Central memory CD4-positive, alpha-beta T cell (primary cell): Measurements from ENCODE around the gene ACTR5.
"Not testable (repeated sequence)": the region's sequence is repeated elsewhere in the genome, so short reads cannot be mapped to it uniquely, and the experiment has no call there.

Experiments
- DNase-seq: peaks from one replicate; pipeline ENCODE4 v3.0.0; 2022

Gene ACTR5

DNA sequence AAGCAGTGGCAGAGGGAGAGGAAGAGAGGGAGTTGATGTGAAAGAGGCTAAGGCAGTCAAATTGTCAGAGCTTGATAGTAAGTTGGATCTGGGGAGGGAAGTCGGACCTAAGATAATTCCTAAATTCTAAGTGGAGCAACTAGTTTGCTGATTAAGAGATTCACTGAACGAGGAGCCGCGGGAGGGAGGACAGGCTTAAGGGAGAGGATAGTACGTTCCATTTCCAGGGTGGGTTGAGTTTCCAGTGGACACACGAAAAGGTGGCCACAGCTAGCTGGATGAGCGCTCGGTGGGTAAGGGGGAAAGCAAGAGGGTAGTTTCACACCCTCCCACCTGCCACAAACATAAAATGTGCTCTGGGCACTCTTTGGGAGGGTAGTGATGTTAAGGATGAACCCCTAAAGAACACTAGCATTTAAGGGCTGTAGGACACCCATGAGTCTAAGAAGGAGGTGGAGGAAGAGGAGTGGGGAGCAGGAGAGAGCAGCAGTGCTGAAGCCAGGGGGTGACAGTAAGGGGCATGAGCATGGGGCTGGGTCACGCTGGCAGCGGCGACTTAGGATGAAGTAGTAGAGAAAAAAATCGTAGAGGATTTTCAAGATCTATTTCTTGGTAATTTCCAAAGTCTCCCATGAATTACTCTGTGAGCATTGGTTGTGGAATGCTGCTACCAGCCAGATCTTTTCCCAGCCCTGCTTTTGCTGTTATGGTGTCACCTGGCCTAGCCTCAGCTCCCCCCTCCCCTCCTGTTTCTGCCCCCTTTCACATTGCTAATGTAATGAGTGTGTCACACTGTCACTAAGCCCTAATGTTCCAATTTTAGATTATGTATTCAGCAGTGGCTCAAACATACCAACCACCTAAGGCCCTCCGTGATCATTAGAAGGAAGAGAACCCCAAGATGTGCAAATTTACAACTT lies 21.4 kb downstream of the ACTR5 start:
- DNase-seq: no peak

DNA sequence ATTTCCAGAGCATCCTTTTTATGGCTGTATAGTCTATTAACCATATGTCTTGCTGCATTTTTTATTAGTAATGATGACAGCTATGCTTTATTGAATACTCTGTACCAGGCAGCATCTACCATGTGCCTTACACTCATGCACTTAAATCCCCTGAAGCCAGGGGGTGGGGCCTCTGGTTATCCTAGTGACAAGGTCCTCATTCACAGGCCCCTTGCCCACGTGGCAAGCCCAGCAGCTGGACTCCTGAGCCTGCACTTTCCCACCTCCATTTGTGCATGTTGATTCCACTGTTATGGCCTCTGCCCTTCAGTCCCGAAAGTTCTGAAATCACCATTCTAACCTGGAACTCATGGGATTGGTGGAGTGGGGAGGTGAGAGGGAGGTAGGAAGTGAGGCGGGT lies 22.3 kb downstream of the ACTR5 start:
- DNase-seq: no peak

DNA sequence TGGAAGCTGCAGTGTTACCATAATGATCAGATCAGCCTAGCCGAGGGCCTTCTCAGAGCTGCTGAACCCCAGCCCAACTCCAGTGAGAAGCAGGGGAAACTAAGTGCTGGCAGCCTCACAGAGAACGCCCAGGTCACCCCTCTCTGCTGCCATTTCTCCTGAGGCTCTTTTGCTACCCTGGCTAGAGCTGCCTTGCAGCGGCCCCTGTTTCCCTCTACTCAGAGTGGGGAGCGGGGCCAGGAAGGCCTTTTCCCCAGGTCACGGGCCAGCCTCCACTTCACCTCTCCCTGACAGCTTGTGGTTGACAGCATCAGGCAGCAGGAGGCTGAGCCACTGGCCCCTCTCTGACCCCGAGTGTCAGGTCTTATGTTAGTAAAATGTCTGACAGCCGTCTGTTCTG lies 22.7 kb downstream of the ACTR5 start:
- DNase-seq: no peak

DNA sequence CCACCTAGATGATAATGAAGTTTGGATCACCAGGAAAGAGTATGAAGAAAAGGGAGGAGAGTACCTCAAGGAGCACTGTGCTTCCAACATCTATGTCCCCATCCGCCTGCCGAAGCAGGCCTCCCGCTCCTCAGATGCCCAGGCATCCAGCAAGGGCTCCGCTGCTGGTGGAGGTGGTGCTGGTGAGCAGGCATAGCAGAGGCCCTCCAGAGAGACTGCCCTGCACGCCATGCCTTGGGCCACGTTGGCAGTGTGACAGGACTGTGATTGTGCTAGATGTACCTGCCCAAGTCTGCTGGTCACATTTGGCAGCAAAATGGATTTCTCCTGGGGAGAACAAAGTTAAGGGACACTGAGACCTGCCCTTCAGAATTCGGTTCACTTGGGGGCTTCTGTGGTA lies 23.4 kb downstream of the ACTR5 start:
- DNase-seq: no peak

DNA sequence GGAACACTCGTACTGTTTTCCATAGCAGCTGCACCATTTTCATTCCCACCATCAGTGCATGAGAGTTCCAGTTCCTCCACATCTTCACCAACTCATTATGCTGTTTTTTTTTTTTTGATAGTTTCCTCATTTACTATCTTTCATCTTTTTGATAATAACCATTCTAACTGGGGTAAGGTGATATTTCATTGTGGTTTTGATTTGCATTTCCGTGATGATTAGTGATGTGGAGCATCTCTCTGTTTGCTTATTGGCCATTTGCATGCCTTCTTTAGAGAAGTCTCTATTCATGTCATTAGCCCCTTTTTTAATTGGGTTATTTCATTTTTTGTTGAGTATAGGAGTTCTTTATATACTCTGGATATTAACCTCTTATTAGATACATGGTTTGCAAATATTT lies 25.9 kb downstream of the ACTR5 start:
- no peak for DNase-seq

DNA sequence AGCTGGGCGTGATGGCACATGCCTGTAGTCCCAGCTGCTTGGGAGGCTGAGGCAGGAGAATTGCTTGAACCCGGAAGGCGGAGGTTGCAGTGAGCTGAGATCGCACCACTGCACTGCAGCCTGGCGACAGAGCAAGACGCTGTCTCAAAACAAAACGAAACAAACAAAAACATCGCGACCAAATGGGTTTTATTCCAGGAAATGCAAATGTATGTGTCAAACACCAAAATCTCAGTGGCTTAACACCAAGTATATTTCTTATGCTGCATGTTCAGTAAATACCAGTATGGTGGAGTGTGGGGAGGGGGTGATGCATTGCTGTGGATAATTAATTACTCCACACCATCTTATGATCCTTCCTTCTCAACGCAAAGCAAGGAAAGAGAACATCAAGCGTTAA lies 28.1 kb downstream of the ACTR5 start:
- DNase-seq: no peak

DNA sequence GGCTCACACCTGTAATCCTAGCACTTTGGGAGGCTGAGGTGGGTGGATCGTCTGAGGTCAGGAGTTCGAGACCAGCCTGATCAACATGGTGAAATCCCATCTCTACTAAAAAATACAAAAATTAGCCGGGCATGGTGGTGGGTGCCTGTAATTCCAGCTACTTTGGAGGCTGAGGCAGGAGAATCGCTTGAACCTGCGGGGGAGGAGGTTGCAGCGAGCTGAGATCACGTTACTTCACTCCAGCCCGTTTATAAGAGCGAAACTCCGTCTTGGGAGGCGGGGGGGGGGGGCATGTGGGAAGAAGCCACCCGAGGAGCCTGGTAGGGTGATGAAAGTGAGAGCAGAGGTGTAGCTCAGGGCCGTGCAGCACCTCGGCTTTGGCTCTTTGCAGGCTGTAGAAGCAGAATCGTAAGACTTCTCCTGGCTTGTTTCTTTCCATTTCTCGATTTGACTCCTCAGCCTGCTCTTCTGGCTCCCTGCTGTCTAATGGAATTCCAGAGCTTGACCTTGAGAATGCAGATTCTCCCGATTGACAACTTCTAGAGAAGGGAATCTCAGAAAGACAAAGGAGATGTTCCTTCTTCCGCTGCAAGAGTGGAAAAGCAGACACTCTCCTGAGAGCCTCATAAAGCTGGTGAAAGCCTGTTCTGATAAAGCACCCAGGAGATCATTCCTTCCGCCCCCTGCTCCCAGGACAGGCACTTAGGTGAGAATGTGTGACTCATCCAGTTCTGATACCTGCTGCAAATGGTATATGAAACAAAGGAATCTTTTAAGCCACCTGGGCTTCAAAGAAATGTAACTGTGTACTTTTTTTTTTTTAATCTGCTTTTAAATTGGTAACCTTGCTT lies 31.2 kb downstream of the ACTR5 start:
- DNase-seq: no peak

DNA sequence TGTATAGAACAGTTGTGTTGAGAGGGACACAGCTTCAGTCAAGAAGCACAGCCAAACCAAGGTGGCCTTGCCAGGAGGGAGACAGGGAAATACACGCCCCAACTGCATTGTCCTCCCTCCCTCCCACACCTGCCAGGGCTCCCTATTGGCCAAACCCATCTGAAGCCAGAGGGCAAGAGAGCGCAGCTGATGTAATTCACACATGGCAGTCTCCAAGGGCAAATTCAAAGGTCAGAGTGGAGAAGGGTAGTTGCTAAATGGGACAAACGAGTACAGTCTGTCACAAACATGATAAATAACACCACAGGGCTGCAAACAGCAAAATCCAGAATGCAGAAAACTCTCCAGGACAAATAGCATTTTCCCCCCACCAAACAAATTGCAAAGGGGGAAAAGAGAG lies 34.0 kb downstream of the ACTR5 start:
- DNase-seq: no peak

DNA sequence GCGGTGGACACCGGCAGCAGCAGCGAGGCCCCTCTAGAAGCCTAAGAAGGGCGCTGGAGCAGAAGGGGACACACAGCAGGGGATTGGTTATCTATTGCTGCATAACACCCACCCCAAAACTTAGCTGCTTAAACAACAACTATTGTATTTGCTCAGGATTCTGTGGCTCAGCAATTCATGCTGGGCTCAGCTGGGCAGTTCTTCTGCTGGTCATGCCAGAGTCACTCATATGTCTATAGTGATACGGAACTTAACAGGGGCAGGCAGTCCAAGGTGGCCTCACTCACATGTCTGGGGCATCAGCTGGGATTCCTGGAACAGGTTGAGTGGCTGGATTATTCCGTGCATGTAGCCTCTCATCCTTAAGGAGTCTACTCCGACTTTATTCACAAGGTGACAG lies 39.6 kb downstream of the ACTR5 start:
- no peak for DNase-seq

DNA sequence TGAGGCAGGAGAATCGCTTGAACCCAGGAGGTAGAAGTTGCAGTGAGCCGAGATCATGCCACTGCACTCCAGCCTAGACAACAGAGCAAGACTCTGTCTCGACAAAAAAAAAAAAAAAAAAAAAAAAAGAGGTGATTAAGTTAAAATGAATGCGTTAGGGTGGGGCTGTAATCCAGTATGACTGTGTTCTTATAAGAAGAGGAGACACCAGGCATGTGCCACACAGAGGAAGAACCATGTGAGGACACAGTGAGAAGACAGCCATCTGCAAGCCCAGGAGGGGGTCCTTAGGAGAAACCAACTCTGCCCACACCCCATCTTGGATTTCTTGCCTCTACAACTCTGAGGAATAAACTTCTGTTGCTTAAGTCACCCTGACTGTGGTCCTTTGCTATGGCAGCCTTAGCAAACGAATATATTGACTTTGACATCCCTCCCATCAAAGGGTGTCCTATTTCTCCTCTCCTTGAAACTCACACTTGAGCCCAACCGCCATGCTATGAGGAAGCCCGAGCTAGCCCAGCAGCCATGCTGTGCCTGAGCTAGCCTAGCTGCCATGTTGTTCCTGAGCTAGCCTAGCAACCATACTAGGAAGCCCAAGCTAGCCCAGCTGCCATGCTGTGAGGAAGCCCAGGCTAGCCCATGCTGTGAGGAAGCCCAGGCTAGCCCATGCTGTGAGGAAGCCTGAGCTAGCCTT lies 41.4 kb downstream of the ACTR5 start:
- no peak for DNase-seq

DNA sequence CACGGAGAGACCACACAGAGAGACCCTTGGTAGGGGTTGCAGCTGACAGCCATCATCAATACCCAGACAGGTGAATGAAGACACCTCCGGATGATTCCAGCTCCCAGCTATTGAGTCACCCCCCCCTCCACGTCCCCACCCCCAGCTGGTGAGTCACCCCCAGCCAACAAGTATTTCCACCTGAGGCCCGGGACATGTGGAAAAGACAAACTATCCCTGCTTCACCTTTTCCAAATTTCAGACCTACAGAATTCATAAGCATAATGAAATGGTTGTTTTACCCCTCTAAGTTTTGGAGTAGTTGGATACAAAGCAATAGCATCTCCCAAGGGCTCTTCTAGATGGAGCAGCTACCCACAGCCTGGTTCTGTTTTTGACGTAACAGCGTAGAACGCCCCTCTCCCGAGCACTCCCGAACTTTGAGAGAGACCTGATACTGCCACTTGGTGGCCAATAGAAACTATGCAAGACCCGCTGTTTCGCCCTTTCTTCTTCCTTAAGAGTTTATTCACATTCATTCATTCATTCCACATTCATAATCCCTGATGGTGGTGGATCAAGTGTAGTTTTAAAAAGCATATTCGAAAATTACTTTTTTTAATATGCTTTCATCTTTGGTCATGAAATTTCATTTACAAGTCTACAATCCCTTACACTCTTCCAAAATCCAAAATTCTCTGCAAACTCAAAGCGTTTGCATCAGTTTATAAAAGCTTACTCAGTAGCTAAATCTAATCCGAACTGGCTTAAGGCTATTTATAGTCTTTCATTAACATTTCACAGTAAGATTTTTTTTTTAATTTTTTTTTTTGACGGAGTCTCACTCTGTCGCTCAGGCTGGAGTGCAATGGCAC lies 42.2 kb downstream of the ACTR5 start:
- peak; percentile 43 for DNase-seq

DNA sequence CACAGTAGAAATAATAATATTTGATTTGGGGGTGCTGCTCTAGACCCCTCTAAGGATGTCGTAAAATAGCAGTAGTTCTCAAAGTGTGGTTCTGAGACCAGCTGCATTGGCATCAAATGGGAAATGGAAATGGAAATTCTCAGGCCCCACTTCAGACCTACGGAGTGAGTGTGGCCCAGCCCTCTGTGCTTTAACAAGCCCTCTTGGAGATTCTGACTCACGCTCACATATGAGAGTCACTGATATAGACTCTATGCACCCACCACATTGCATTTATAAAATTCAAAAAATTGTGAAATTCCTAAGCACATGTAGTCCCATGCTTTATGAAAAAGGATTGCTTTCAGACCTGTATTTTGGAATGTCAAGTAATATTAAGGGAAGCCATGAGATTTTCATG lies 43.0 kb downstream of the ACTR5 start:
- DNase-seq: no peak

DNA sequence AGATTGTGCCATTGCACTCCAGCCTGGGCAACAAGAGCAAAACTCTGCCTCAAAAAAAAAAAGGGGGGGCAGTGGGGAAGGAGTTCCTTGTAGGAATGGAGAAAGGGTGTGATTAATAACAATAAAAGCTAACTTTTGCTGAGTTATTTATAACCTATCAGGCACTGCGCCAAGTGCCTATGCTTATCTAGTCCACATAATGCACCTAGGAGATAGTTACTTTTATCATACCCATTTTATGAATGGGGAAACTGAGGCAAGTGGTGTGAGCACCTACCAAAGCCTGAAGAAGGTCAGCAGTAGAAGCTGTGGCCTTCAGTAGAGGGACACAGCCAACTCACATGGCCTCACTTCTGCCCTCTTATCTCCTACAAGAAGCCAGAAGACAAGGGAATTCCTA lies 43.7 kb downstream of the ACTR5 start:
- DNase-seq: no peak

DNA sequence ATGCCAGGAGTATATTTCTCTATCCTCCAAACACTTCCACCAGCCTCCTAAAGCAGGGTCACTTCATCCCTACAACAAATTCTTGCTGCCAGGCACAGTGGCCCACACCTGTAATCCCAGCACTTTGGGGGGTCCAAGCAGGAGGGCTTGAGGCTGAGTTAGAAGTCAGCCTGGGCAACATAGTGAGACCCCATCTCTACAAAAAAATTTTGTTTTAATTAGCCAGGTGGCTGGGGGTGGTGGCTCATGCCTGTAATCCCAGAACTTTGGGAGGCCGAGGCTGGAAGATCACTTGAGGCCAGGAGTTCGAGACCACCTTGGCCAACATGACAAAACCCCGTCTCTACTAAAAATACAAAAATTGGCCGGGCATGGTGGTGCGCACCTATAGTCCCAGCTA lies 45.8 kb downstream of the ACTR5 start:
- DNase-seq: not testable (repeated sequence)

DNA sequence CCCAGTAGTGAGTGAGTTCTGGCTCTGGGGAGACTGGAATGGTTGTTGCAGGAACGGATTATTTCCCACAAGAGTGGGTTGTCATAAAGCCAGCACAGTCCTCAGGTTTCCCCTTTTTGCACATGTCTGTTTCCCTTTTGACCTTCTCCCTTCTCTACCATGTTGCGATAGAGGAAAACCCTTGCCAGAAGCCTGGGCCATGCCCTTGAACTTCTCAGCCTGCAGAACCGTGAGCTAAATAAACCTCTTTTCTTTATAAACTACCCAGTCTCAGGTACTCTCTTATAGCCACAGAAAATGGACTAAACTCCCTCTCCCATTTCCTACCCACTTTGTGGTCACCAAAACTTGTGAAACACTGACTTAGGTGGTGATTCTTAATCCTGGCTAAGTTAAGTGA lies 50.0 kb downstream of the ACTR5 start:
- DNase-seq: no peak

DNA sequence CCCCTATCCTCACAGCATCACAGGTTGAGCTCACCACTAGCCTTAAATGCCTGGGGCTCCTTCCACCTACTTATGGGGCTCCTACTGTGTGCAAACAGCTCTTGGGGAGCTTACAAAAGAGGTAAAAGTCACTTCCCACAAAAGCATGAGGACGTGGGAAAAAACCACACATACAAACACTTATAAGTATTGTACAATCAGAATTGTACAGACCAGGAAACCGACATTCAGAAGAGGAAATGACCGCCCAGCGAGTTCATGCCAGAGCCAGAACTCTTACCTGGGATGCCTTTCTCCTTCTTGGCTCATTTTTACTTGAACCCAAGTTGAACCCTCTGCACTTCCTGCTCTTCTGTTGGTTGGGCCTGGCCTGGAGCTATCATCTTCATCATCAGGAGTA lies 50.9 kb downstream of the ACTR5 start:
- DNase-seq: no peak

DNA sequence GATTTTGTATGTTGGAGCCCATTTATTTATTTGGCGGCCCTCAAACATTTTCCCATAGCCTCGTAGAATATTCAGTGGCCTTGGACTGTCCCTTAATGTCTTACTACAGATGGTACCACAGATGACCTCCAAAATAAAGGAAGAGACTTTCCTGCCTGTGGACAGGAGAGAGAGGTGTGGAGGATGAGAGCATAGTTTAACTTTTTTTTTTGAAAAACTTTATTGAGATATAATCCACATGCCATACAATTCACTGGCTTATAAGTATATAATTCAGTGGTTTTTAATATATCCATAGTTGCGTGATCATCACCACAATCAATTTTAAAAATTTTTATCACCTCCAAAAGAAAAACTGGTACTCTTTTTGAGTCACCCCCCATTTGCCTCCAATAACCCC lies 52.6 kb downstream of the ACTR5 start:
- DNase-seq: no peak

DNA sequence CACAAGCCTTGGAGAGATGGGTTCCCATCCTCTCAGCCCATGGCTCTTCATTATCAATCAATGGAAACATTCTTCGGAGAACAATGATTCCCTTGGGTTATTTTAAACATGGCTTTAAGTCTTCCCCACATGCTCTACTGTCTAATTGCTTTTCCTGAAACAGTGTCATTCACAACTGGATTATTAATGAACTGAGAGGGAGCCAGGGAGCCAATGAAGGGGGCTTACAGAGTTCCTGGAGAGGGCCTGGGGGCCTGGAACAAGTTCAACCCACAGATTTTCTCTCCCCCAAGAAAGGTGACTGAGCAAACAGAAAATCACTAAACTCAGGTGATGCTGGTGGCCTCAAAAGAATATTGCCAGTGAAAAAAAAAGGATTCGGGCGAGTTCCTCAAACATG lies 56.0 kb downstream of the ACTR5 start:
- no peak for DNase-seq

DNA sequence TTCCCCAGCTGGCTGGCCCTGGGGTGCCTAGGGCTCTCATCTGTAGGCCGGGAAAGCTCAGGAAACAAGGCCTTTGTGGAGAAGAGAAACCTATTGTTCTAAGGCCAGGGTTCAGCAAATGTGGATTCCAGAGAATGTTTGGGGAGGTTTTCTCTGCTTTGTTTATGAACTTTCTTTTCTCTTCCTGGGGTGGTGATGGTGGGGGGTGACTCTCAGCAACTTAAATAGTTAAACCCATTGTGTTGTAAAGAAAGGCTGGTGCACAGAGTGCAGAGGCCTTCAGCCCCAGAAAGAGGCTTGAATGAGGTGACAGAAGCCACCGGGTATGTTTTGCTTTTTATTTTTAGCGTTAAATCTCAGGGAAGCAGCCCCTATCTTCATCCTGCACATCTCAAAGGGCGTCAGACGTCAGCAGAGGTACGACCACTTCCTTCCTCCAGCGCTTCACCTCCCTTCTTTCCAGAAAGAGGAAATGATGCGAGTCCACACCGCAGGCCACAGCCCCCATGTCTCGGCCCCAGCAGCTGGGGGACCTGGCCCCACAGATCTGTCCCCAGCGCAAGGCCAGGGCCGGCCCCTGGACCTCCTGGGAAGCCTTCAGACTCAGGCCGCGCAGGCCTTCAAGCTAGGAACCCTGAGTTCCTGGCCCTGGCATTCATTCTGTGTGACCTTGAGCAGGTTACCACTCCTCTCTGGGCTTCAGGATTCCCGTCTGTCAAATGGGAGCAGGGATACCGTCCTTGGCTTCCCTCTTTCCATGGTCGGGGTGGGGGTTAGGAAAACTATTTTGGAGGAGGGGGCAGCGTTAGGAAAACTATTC lies 56.6 kb downstream of the ACTR5 start:
- peak; percentile 91 for DNase-seq

DNA sequence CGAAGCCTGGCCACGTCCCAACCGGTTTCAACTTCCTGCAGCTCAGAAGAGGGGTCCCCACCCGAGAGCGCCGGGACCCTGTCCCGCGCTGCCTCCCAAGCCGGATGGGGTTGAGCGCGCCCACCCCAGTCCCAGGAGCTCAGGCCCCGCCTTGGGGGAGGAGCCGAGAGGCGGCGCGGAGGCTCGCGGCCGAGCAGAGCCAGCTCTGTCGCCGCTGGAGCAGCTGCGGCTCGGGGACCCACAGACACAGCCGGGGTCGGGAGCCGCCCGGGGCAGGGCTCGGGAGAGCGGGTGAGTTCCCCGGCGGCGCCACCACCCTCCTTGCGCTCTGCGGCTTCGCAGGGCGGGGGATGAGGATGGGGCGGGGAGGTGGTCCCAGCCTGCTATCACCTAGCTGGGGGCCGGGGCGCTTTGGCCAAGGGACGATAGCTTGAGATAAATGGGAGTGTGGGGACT lies 57.3 kb downstream of the ACTR5 start, which contains the start of gene PPP1R16B:
PPP1R16B (plus strand) TSS at position 196 of the 456 bp plus-strand sequence. CDS start 30,229 bp downstream, outside the sequence.
- peak; percentile 75 for DNase-seq
